ENCODE data around the gene RASSF1.

Gene RASSF1

DNA sequence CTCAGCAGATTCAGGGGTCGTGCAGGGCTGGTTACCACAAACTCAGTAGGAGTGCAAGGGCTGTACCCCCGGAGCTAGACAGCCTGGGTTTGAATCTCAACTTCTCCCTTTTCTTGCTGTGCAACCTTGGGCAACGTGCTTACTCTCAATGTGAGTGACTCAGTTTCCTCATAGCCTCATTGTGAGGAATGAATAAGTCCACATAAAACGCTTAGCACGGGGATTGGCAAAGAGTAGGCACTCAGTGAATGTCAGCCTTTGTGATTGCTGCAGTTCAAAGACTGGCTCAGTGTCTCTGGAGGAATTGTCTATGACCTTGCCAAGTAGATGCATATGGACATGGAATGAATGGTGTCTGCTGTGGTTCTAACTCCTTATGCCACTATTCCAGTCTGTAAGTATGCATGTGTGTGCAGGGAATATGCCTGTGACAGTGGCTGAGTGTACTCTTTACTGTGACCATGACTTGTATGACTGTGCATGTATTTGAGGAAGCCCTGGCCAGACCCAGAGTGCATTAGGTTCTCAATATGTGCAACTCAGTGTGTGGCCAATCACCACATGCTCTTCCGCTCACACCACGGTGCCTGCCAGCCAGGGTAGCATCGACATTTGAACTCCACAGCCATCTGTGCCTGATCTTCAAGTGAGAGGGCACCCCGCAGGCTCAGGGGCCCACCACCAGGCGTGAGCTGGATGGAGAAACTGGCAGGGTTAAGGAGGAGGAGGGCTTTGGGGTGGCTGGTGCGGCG, 40.5 kb downstream of the RASSF1 start:
- no peak for DNase-seq (ENCODE audit: low read depth)

DNA sequence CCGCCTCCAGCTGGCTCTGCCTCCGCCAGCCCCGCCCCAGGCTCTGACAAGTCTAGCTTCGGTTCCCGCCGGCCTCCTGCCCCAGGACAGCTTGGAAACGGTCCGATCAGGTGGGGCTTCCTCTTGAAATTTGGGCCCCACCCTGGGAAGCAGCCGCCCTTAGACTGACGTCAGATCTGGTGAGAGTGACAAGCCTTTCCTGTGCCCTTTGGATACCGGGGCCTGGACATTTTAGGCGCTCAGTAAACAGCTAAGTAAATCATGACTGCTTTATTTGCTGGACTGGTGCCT, 41.1 kb downstream of the RASSF1 start:
- DNase-seq (ENCODE audit: low read depth) = no peak

DNA sequence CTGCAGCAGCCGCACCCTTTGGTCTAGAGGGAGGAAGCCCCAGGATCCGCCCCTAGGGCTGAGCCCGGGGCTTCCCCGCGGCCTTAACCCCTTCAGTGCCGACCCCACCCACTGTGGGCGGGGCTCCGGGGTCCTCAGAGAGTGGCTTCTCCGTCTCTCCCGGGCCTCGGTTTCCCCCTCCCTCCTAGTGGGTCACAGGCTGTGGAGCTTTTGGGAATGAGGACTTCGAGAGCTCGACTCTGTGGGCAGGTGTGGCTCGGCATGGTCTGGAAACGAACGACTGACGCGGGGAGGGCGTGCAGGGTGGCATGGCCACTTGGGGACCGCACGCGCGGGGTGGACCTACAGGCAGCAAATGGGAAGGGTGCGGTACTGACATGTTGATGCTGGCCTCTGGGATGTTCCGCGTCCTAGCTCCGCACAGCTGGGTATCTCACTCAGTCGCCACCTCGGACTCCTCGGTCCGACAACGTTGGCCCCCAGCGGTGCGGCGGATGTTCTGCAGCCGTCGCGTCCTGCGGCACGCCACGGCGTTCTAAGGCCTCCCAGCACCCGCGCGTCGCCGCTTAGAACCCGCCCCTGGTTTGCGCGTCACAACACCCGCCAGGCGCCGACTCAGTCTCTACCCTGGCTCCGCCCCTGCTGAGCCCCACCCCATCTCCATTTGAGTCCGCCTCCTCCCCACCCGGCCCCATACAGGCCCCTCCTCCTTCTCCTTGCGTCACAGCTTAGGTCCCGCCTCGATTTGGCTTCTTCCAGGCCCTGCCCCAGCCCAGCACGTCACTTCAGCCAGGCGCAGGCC, 41.6 kb downstream of the RASSF1 start, which contains the start of the genes HYAL3 and NAA80:
TSS of gene HYAL3 (minus strand) at position 570 of the 802 bp plus-strand sequence. CDS start 3,803 bp downstream, outside the sequence.
TSS of gene NAA80 (minus strand) at position 570 of the 802 bp plus-strand sequence. CDS start 1,942 bp downstream, outside the sequence.
- peak; percentile 99 for DNase-seq (ENCODE audit: low read depth)

DNA sequence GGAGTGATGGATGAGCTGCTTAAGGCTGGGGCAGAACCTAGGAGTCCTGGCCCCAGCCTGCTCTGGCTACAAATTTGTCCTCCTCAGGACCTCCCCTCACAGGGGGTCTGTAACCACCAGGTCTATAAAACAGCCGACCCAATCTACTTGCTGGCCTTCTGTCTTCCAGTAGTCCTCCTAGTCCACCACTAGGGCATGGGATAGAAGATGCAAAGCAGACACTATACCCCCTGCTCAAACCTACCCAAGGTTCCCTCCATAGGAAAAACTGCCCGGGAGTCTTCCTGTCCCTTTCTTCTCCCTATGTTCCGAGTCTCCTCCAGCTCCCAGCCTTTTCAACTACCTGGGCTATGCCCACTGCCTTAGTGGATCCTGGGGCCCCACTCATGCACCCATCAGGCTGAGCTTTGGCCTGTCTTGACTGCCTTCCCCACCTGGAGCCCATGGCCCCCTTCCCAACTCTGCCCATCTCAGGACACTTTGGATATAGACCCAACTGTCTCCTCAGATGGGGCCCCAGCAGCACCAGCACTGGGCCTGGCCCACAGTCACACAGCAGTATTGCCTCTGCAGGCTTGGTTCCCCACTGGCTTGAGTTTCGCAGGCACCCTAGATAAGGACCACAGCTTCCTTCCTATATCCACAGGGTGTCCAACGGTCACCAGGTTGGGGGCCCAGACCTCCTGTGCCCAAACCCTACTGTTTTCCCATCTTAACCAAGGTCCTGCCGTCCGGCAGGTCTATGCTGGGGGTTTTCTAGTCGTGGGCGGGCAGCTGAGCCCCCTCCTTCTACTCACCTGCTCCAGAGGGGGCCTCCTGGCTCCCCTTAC, 42.5 kb downstream of the RASSF1 start:
- no peak for DNase-seq (ENCODE audit: low read depth)

DNA sequence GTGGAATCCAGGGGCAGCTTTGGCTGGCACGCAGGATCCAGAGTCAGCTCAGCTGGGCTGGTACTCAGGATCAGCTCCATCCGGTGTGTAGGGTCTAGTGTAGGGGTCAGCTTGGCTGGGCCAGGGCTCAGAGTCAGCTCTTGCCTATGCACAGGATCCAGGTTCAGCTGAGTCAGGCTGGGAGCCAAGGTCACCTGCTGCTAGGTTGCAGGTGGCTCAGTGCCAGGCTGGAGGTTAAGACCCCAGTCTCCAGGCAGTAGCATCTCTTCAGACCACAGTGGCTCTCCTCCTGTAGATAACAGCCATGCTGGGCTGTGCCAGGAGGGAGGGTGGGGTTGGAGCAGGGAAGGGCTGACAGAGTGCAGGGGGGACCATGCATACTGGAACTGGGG, 43.3 kb downstream of the RASSF1 start:
- no peak for DNase-seq (ENCODE audit: low read depth)

DNA sequence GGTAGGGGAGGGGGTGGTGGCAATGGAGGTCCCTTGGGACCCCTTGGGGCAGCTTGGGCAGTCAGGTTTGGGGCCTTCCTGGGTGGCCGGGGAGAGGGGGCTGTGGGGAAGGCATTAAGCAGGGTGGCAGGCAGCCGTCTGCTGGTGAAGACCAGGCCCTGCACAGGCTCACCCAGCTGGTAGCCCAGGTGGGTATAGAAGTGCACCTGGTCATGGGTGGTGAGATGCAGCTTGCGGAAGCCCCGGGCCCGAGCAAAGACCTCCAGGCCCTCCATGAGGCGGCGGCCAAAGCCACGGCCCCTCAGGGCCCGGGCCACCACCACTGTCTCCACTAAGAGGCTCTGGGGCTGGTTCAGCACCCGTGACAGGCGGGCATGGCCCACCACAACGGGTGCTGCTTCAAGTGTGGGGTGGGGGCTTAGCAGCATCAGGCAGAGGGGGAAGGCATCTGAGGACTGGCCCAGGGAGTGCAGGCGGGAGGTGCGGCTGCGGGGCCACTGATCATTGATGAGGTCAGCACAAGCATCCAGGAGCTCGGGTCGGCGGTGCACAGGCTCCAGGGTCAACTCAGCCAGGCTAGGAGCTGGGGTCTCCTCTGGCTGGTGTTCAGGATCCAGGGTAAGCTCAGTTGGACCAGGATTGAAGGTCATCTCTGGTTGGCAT, 43.8 kb downstream of the RASSF1 start:
- DNase-seq (ENCODE audit: low read depth) = no peak

DNA sequence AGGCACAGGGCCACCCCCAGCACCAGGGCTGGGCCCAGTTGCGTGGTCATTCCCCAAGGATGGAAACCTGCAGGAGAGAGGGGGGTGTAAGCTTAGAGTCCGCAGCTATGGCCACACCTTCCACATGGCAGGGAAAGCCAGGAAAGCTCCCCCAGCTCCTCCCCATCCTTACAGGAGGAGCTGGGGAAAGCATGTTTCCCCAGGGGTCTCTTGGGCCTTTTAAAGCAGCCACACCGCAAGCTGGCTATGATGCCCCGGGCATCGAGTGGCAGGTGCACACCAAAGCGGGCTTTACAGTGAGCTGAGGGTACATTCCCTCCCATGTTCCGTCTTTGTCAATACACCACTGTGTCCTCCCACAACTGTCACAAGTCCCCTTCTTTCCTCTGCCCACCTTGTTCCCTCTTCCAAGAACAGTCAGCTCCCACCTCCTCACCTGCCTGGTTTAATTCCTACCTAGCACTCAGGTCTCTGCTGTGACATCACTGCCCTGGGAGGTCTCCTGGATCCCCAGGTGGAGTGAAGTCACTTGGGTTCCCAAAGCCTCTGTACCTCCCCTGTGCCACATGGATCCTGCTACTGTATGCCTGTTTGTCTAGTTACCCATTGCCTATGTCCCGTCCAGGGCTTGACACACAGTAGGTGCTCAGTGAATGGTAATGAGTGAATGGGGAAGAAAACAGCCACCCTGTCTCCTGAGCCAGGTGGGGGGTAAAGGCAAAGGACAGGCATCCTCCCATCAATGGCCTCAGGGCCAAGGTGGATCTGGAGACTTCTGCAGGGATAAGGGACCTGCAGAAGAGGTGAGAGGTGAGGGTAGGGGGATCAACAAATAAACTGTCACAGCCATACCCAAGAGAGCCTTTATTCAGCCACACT, 44.8 kb downstream of the RASSF1 start:
- DNase-seq (ENCODE audit: low read depth) = no peak

DNA sequence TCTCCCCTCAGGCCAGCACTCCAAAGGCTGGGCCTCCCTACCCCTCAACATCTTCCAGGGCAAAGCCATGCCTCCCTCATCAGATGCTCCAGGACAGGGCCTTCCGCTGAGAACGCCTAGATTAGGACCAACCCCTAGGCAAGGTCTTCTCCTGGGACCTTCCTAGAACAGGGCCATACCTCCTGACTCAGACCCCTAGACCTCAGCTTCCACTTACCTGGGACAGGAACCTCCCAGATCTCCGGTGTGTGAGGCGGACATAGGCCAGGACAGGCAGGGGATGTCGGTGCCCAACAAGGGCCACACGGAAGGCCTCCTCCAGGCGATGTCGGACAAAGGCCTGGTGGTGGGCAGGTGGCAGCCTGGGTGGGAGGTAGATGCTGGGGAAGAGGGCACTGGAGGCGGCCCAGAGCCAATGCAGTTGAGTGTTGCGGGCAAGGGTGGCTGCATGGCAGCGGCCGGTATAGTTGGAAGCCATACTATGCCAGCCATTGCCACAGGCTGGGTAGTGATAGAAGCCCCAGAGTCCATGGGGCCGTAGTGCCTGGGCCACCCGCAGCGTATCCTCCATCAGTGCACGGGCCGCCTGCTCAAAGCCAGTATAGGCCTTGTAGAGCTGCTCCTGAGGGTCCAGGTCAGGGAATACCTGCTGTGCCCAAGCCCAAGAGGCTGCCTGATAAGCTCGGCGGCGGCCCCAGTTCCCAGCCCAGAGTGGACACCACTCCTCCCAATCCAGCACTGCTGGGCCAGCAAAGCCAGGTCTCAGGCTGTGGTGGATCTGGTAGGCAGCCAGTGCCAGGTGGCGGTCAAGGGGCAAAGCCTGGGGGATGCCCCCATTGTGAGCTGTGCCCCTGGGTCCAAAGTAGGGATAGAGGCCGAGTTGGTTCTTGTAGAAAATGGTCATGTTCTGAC, 45.9 kb downstream of the RASSF1 start:
- DNase-seq (ENCODE audit: low read depth) = no peak

DNA sequence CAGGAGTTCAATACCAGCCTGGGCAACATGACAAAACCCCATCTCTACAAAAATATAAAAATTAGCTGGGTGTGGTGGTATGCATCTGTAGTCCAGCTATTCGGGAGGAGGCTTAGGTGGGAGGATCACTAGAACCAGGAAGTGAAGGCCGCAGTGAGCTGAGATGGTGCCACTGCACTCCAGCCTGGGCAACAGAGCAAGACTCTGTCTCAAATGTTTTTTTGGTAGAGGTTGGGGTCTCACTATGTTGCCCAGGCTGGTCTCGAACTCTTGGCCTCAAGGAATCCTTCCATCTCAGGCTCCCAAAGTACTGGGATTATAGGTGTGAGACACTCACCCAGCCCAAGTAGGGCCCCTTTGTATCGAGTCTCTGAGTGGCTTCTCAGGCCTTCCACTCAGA, 46.5 kb downstream of the RASSF1 start:
- no peak for DNase-seq (ENCODE audit: low read depth)

DNA sequence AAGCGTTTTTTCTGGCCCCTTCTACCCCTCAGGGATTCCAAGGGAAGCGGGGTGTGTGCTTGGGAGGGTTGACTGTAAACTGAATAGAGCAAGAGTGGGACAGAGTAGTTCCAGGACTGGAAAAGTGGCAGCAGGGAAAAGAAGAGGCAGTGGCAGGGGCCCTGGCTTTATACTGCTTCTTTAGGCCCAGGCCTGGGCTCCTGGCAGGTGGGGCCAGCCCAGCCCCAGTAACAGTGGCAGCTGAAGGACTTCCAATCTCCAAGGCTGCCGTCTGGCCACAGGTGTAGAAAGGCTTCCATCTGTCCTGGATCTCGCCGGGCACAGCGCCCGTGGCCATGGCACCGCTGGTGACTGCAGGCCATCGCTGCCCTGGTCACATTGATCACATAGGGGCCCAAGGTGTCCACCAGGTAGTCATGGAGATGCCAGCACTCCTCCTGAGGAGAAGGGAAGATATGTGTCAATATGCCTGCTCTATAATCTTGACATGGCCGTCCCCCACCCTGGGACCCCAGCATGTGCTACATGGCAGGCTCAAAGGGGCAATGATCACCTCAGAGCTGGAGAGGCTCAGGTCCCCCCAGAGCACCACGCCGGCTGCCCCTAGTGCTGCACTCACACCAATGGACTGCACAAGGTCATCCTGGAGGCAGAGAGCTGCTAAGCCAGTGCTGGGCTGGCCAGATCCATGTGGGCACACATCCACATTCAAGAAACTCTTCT, 47.4 kb downstream of the RASSF1 start:
- no peak for DNase-seq (ENCODE audit: low read depth)

DNA sequence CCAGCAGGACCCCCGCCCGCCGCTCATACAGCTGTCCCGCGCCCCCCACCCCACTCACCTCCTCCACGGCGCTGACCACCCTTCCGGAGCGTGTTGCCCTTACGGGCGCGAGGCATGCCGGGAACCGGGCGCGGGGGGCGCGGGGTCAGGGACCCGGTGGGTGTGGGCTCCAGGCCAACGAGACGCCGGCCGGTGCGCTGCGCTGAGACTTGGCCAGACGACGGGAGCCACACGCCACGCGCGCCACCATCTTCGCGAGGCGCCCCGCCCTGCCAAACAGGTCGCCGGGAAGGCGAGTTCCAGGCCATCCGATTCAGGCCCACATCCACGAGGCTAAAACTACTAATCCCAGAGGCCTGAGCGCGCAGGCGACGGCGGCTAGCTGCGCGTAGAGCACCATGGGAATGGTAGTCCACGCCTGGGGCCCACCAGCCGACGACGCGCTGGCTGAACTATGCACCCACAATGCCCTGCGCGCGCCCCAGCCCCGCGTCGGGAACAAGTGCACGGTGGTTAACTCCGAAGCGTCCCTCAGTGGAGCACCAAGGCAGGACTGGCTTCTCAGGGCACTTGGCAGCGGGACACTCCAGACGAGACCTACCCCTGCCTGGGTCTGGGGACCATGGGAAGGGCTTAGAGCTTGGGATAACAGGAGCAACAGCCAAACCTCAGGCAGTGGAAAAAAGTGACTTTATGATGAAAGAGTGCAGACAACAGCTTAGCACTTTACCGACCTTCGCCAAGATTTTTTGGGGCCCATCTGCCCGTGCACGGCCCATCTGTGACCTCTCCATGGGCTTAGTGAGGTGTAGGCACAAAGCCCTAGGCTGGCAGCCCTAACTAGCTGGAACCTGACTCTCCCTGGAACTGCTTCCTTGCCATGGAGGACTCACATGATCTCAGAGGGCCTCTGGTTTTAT, 48.2 kb downstream of the RASSF1 start, which contains the start of gene IFRD2:
TSS of gene IFRD2 (minus strand) at position 271 of the 920 bp plus-strand sequence. CDS start at position 116, 155 bp downstream.
- peak; percentile 94 for DNase-seq (ENCODE audit: low read depth)

DNA sequence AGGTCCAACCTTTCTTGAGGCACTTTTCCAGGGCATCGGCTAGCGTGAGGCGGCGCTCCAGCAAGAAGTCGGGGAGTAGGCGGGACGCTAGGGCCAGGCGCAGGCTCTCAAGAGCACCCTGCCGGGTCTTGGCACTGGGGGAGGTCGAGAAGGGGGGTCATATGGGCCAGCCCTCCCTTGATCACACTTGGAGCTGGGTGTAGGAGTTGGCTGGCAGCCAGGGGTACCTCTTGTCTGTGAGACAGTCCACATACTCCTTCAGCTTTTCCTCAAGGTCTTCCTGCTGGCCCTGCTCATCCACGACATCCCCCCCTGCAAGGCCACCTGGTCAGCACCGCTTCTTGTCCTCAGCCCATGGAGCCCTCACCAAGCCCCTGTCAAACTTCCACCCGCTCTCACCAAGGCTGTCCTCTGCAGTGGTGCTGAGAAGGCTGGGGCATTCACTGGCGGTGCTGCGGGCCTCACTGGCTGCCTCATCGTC, 50.4 kb downstream of the RASSF1 start:
- no peak for DNase-seq (ENCODE audit: low read depth)

DNA sequence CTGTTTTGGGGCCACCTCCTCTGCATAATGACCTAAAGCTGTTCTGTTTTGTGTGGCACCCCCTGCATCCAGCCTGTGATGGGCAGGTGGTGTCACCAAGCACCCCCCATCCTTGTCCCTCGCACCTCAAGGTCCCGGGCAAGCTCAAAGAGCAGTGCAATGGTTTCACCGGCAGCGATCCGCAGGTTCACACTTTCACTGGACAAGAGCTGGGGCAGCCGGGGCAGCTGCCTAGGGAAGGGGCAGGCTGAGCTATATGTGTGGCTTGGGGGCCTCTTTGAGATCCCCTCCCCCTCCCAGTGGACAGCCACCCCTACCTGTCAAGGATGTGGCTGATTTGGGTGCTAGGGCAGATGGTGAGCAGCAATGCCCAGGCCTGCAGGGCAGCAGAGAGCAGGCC, 51.5 kb downstream of the RASSF1 start:
- no peak for DNase-seq (ENCODE audit: low read depth)

DNA sequence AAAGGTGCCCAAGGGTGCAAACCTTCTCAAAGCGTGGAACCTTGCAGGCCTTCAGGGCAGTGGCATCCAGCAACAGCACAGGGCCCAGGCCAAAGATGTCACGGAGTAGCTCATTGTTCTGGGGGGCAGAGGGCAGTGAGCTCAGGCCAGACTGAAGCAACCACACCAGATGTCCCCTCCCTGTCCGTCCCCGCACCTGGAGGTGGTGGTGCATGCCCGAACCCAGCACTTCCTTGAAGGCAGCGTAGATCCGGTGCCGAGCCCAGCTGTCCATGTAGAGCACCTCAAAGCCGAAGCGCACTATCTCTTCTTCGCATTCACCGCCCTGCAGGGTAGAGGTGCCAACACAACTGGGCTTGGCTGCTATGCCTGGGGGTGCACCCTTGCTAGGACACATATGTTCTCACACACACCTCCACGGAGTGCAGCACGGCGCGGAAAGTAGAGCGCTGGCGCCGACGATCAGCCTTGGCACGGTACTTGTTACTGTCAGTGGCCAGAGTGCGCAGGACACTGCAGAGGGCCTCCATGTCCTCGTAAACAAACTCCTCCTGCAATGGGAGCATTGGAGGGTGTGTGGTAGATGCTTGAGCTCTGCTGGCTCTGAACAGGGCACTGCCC, 52.1 kb downstream of the RASSF1 start:
- DNase-seq (ENCODE audit: low read depth) = no peak

DNA sequence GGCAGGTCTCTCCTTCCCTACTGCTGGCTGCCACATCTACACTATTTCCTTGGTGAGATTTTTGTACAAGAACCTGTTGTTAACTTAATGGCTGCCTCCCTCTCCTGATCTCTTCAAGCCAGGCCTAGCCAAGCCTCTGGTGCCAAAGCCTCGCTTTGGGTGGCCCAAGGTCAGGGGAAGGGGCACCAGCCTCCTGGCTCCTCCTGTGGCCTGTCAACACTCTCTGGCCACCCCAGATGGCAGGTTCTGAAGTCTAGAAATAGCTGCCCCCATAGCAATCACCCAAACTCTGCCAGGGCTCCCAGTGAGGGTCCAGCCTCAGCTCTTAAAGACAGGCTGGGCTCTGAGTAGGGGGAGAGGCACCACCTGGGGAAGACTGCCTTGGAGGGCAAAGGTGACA, 53.4 kb downstream of the RASSF1 start:
- no peak for DNase-seq (ENCODE audit: low read depth)

DNA sequence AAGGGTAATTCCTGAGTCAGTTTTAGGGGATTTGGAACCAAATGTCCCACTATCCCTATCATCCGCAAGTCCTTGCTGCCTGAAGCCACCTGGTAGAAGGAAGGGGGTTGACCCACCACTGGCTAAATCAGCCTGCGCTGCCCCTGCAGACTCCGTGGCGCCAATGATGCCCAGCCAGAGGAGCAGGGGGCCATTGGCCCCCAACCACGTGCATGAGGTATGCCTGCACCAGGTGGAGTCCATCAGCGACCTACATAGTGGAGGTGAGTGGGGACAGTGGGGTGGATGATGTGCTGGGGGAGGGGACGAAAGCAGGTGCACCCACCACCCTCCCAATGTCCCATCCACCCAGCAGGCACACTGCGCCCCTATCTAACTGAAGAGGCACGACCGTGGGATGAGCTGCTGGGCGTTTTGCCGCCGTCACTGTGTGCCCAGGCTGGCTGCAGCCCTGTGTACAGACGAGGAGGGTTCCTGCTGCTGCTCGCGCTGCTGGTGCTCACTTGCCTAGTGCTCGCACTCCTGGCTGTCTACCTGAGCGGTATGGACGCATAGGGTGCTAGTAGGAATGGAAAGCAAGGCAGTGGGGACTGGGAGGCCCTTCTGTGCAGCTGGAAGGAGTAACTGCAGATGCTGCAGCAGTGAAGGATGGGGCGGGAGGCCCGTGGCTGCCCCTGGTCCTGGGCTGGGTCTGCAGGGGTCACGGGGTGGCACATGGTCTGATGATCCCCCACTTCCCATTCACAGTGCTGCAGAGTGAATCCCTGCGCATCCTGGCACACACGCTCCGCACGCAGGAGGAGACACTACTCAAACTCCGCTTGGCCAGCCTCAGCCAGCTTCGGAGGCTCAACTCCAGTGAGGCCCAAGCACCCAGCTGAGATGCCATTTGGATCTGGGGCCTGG, 54.1 kb downstream of the RASSF1 start:
- no peak for DNase-seq (ENCODE audit: low read depth)
